K562 (cell line): ENCODE measurements around the gene CAPZB. TPM values are rescaled to one million over a fixed set of nuclear protein-coding genes. Genes with fewer than 3 reads are reported as not detected.

Experiments
- EP300 ChIP-seq: IDR thresholded peaks from 2 replicates; pipeline ENCODE4 v1.6.1; 2012; ENCODE audit warnings: low read length, improper control_type of control experiment
- FOXK1 ChIP-seq: sonication (generic); formaldehyde crosslinking; IDR thresholded peaks from 2 replicates; pipeline ENCODE4 v1.8.0; 2022; ENCODE audit warnings: missing genetic modification reagents, mild to moderate bottlenecking, borderline replicate concordance
- FOXM1 ChIP-seq, 2 experiments: fragments of 450-650 bp in 1 of 2; sonication (generic) in 1 of 2; formaldehyde crosslinking in 1 of 2; IDR thresholded peaks; 2 replicates each; pipeline versions ENCODE4 v1.6.1 to v1.9.0; 2017 to 2022; ENCODE audit warnings: low read depth in 2 of 2, mild to moderate bottlenecking in 2 of 2, missing genetic modification reagents in 1 of 2, moderate library complexity in 1 of 2
- HDAC6 ChIP-seq: IDR thresholded peaks from 2 replicates; pipeline ENCODE4 v1.6.1; 2012; ENCODE audit warnings: low read depth, mild to moderate bottlenecking, control low read depth, inconsistent platforms, low read length, moderate library complexity
- KAT2B ChIP-seq: IDR thresholded peaks from one replicate; pipeline ENCODE4 v1.6.1; 2012; ENCODE audit warnings: low read depth, mild to moderate bottlenecking, control low read depth, inconsistent platforms, low read length, moderate library complexity
- MIER1 ChIP-seq: fragments of 450-650 bp; IDR thresholded peaks from 2 replicates; pipeline ENCODE4 v1.6.1; 2016; ENCODE audit warnings: antibody characterized with exemption, mild to moderate bottlenecking, low read depth
- NR2F6 ChIP-seq: fragments of 450-650 bp; formaldehyde crosslinking; IDR thresholded peaks from 2 replicates; pipeline ENCODE4 v1.4.0; 2020; ENCODE audit warnings: mild to moderate bottlenecking
- OTX1 ChIP-seq: fragments of 450-650 bp; formaldehyde crosslinking; IDR thresholded peaks from 2 replicates; pipeline ENCODE4 v1.4.0; 2022; ENCODE audit warnings: mild to moderate bottlenecking
- RBBP5 ChIP-seq: fragments of 200-600 bp; sonication (generic); IDR thresholded peaks from 2 replicates; pipeline ENCODE4 v1.6.1; 2012; ENCODE audit warnings: borderline replicate concordance, mild to moderate bottlenecking, low read length, control low read depth, inconsistent platforms; ENCODE audit not compliant: insufficient read depth, poor library complexity, severe bottlenecking
- RFX5 ChIP-seq: IDR thresholded peaks from 2 replicates; pipeline ENCODE4 v1.6.1; 2011; ENCODE audit warnings: low read depth, mild to moderate bottlenecking, improper control_type of control experiment, low read length
- TCF3 ChIP-seq: sonication (generic); formaldehyde crosslinking; IDR thresholded peaks from 2 replicates; pipeline ENCODE4 v1.4.0; 2020; ENCODE audit warnings: mild to moderate bottlenecking, missing genetic modification reagents
- polyA plus RNA-seq, 8 experiments: library from polyadenylated mRNA; depleted of rRNA in 4 of 8; stranded (reverse) in 5 of 8; unstranded in 3 of 8; fragments of >200 nt; fragmentation: Nextera tagmentation in 2 of 8; fragmentation: Illumina TruSeq in 1 of 8; extraction: Ambion mirVana in 2 of 8; extraction: Trizol in 1 of 8; gene quantifications; 2 replicates each; pipeline versions ENCODE4 v1.2.1 to v1.2.3, GENCODE V29; 2011 to 2014; ENCODE audit warnings: inconsistent platforms in 1 of 8, missing spikeins in 1 of 8
- total RNA-seq, 7 experiments: library from RNA; depleted of rRNA in 6 of 7; stranded (reverse); fragments of >200 nt in 6 of 7; fragmentation: Illumina TruSeq in 2 of 7; extraction: Trizol in 2 of 7; gene quantifications; 2 replicates each; pipeline versions ENCODE4 v1.2.1 to v1.2.3, GENCODE V29; 2011 to 2021; ENCODE audit warnings: low replicate concordance in 1 of 7
- TF ChIP-seq, protein P1 (sequence below): fragments of 200-800 bp; sonication (Bioruptor generic); IDR thresholded peaks from 2 replicates; pipeline ENCODE4 v1.6.1; 2016; ENCODE audit warnings: missing genetic modification characterization, missing compliant biosample characterization
- TF ChIP-seq, protein P2 (sequence below): sonication (generic); formaldehyde crosslinking; IDR thresholded peaks from 2 replicates; pipeline ENCODE4 v1.8.0; 2022; ENCODE audit warnings: mild to moderate bottlenecking, missing genetic modification reagents

CAPZB gene
- total and polyA plus RNA-seq, 9 of the 15 experiments (the other 6 are each of a cell fraction or from before 2014, with no cell fraction given) = 57.6 to 297 (median 125) TPM

DNA sequence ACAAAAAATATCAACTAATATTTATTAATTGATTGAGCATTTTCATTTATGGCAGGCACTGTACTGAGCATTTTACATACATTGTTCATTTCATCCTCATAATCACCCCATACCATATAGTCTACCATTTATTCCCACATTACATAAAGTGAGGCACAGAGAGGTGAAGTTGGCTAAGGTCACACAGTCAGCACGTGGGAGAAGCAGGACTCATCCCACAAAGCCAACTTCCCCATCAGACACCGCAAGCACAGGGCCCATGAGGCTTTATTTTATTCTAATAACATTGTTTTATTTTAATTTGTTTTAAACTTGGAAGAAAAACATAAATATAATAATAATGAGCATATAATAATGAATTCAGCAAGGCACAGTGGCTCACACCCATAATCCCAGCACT lies 43.1 kb upstream of the CAPZB start (continued):
- TF ChIP-seq EP300 = no peak
- no peak for TF ChIP-seq MIER1
- no peak for TF ChIP-seq HDAC6
- no peak for TF ChIP-seq RBBP5
- TF ChIP-seq NR2F6 (CRISPR knock-in tag) = no peak
- TF ChIP-seq, protein P1, sequence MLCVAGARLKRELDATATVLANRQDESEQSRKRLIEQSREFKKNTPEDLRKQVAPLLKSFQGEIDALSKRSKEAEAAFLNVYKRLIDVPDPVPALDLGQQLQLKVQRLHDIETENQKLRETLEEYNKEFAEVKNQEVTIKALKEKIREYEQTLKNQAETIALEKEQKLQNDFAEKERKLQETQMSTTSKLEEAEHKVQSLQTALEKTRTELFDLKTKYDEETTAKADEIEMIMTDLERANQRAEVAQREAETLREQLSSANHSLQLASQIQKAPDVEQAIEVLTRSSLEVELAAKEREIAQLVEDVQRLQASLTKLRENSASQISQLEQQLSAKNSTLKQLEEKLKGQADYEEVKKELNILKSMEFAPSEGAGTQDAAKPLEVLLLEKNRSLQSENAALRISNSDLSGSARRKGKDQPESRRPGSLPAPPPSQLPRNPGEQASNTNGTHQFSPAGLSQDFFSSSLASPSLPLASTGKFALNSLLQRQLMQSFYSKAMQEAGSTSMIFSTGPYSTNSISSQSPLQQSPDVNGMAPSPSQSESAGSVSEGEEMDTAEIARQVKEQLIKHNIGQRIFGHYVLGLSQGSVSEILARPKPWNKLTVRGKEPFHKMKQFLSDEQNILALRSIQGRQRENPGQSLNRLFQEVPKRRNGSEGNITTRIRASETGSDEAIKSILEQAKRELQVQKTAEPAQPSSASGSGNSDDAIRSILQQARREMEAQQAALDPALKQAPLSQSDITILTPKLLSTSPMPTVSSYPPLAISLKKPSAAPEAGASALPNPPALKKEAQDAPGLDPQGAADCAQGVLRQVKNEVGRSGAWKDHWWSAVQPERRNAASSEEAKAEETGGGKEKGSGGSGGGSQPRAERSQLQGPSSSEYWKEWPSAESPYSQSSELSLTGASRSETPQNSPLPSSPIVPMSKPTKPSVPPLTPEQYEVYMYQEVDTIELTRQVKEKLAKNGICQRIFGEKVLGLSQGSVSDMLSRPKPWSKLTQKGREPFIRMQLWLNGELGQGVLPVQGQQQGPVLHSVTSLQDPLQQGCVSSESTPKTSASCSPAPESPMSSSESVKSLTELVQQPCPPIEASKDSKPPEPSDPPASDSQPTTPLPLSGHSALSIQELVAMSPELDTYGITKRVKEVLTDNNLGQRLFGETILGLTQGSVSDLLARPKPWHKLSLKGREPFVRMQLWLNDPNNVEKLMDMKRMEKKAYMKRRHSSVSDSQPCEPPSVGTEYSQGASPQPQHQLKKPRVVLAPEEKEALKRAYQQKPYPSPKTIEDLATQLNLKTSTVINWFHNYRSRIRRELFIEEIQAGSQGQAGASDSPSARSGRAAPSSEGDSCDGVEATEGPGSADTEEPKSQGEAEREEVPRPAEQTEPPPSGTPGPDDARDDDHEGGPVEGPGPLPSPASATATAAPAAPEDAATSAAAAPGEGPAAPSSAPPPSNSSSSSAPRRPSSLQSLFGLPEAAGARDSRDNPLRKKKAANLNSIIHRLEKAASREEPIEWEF (CRISPR knock-in tag) = no peak
- no peak for TF ChIP-seq OTX1
- no peak for TF ChIP-seq FOXK1 (CRISPR knock-in tag)
- TF ChIP-seq TCF3 (CRISPR knock-in tag) = no peak
- no peak for TF ChIP-seq RFX5
- no peak for TF ChIP-seq KAT2B
- TF ChIP-seq, protein P2, sequence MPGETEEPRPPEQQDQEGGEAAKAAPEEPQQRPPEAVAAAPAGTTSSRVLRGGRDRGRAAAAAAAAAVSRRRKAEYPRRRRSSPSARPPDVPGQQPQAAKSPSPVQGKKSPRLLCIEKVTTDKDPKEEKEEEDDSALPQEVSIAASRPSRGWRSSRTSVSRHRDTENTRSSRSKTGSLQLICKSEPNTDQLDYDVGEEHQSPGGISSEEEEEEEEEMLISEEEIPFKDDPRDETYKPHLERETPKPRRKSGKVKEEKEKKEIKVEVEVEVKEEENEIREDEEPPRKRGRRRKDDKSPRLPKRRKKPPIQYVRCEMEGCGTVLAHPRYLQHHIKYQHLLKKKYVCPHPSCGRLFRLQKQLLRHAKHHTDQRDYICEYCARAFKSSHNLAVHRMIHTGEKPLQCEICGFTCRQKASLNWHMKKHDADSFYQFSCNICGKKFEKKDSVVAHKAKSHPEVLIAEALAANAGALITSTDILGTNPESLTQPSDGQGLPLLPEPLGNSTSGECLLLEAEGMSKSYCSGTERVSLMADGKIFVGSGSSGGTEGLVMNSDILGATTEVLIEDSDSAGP (CRISPR knock-in tag) = no peak
- no peak for TF ChIP-seq FOXM1 (IDR thresholded peaks at IDR 0.05; ENCODE audit: low read depth)
- no peak for TF ChIP-seq FOXM1 (CRISPR knock-in tag; IDR thresholded peaks at IDR 0.05; ENCODE audit: low read depth)
